K562 (cell line): ENCODE data around the gene MYBPC3. TPM values are rescaled to one million over a fixed set of nuclear protein-coding genes. Genes with fewer than 3 reads are reported as not detected.

ENCODE experiments used
- ARHGAP35 ChIP-seq: fragments of 450-650 bp; IDR thresholded peaks from 2 replicates; pipeline ENCODE4 v1.6.1; 2018; ENCODE audit not compliant: partially characterized antibody
- CHCHD3 ChIP-seq: fragments of 250-450 bp; sonication (Bioruptor Pico); IDR thresholded peaks from 2 replicates; pipeline ENCODE4 v2.1.2; 2022; ENCODE audit warnings: mild to moderate bottlenecking
- E2F3 ChIP-seq: fragments of 250-450 bp; sonication (Bioruptor Pico); IDR thresholded peaks from 2 replicates; pipeline ENCODE4 v1.4.0; 2020; ENCODE audit warnings: mild to moderate bottlenecking
- ETV5 ChIP-seq: sonication (generic); formaldehyde crosslinking; IDR thresholded peaks from 2 replicates; pipeline ENCODE4 v1.4.0; 2020; ENCODE audit warnings: low read depth, mild to moderate bottlenecking, missing genetic modification reagents
- MCM2 ChIP-seq: fragments of 450-650 bp; IDR thresholded peaks from 2 replicates; pipeline ENCODE4 v1.6.1; 2017; ENCODE audit warnings: low read depth, mild to moderate bottlenecking
- NCOA4 ChIP-seq: fragments of 450-650 bp; IDR thresholded peaks from 2 replicates; pipeline ENCODE4 v1.6.1; 2018; ENCODE audit warnings: mild to moderate bottlenecking; ENCODE audit not compliant: partially characterized antibody
- PCBP1 ChIP-seq: fragments of 200-400 bp; formaldehyde crosslinking; IDR thresholded peaks from 2 replicates; pipeline ENCODE4 v1.6.1; 2018; ENCODE audit warnings: mild to moderate bottlenecking, low read depth, low read length; ENCODE audit not compliant: poor library complexity, severe bottlenecking
- ZNF23 ChIP-seq: fragments of 250-450 bp; sonication (Bioruptor Pico); IDR thresholded peaks from 2 replicates; pipeline ENCODE4 v1.4.0; 2020; ENCODE audit warnings: mild to moderate bottlenecking
- polyA plus RNA-seq, 8 experiments: library from polyadenylated mRNA; depleted of rRNA in 4 of 8; stranded (reverse) in 5 of 8; unstranded in 3 of 8; fragments of >200 nt; fragmentation: Nextera tagmentation in 2 of 8; fragmentation: Illumina TruSeq in 1 of 8; extraction: Ambion mirVana in 2 of 8; extraction: Trizol in 1 of 8; gene quantifications; 2 replicates each; pipeline versions ENCODE4 v1.2.1 to v1.2.3, GENCODE V29; 2011 to 2014; ENCODE audit warnings: inconsistent platforms in 1 of 8, missing spikeins in 1 of 8
- total RNA-seq, 7 experiments: library from RNA; depleted of rRNA in 6 of 7; stranded (reverse); fragments of >200 nt in 6 of 7; fragmentation: Illumina TruSeq in 2 of 7; extraction: Trizol in 2 of 7; gene quantifications; 2 replicates each; pipeline versions ENCODE4 v1.2.1 to v1.2.3, GENCODE V29; 2011 to 2021; ENCODE audit warnings: low replicate concordance in 1 of 7
- TF ChIP-seq, protein P1 (sequence below): fragments of 450-650 bp; formaldehyde crosslinking; IDR thresholded peaks from 2 replicates; pipeline ENCODE4 v1.4.0; 2020; ENCODE audit warnings: mild to moderate bottlenecking, moderate library complexity
- TF ChIP-seq, protein P2 (sequence below): fragments of 200-600 bp; sonication (generic); IDR thresholded peaks from one replicate; pipeline ENCODE4 v1.6.1; 2012; ENCODE audit warnings: mild to moderate bottlenecking, low read depth, low read length, inconsistent platforms
- TF ChIP-seq, protein P3 (sequence below): fragments of 250-450 bp; sonication (Bioruptor Pico); IDR thresholded peaks from 2 replicates; pipeline ENCODE4 v1.9.0; 2021; ENCODE audit warnings: mild to moderate bottlenecking
- TF ChIP-seq, protein P4 (sequence below): fragments of 450-650 bp; conservative IDR thresholded peaks from 2 replicates; pipeline ENCODE4 v1.6.1; 2016; ENCODE audit warnings: missing genetic modification characterization, low read depth, mild to moderate bottlenecking, missing compliant biosample characterization, moderate library complexity

MYBPC3 gene
- total and polyA plus RNA-seq, 9 of the 15 experiments (the other 6 are each of a cell fraction or from before 2014, with no cell fraction given), result 0.01 TPM; not detected in 8

DNA sequence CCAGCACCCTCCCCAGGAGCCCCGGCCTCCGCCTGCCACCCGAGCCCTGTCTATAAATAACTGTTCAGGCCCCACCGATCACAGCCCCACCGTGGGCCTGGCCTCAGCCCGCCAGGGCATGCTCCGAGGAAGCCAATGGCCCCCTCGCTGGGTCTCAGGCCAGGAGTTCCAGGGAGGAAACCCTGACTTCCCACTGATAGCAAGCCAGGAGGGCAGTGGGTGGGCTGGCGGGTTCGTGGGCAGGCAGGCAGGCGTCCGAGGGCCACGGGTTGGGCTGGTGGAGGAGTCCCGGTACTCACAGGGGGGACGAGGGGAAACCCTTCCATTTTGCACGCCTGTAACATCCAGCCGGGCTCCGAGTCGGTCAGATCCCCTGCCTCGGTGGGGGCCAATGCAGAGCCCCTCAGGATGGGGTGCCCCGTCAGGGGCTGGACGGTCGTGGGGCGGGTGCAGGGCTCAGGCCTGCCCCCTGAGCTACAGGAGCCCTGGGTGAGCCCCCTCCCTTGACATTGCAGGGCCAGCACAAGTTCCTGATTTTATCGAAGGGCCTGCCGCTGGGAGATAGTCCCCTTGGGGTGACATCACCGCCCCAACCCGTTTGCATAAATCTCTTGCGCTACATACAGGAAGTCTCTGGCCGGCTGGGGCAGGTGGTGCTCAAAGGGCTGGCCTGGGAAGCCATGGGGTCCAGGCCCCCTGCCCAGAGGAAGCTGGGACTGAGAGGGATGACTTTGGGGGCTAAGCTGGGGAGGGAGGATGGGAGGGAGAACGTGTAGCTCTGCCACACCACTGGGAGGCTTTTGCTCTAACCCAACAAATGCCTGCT is 25.7 kb upstream of the MYBPC3 start, which contains the start of gene SPI1 (continued):
- TF ChIP-seq ETV5 (CRISPR knock-in tag) (peak; percentile 38; the same call in 1 of the 2 replicates), NCOA4 (no peak), PCBP1 (peak; percentile 60), MCM2 (no peak), E2F3 (CRISPR knock-in tag) (no peak), CHCHD3 (no peak), ZNF23 (CRISPR knock-in tag) (no peak), ARHGAP35 (no peak)
- TF ChIP-seq, protein P1, sequence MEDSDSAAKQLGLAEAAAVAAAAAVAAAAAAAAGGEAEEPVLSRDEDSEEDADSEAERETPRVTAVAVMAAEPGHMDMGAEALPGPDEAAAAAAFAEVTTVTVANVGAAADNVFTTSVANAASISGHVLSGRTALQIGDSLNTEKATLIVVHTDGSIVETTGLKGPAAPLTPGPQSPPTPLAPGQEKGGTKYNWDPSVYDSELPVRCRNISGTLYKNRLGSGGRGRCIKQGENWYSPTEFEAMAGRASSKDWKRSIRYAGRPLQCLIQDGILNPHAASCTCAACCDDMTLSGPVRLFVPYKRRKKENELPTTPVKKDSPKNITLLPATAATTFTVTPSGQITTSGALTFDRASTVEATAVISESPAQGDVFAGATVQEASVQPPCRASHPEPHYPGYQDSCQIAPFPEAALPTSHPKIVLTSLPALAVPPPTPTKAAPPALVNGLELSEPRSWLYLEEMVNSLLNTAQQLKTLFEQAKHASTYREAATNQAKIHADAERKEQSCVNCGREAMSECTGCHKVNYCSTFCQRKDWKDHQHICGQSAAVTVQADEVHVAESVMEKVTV (CRISPR knock-in tag), result no peak
- TF ChIP-seq, protein P2, sequence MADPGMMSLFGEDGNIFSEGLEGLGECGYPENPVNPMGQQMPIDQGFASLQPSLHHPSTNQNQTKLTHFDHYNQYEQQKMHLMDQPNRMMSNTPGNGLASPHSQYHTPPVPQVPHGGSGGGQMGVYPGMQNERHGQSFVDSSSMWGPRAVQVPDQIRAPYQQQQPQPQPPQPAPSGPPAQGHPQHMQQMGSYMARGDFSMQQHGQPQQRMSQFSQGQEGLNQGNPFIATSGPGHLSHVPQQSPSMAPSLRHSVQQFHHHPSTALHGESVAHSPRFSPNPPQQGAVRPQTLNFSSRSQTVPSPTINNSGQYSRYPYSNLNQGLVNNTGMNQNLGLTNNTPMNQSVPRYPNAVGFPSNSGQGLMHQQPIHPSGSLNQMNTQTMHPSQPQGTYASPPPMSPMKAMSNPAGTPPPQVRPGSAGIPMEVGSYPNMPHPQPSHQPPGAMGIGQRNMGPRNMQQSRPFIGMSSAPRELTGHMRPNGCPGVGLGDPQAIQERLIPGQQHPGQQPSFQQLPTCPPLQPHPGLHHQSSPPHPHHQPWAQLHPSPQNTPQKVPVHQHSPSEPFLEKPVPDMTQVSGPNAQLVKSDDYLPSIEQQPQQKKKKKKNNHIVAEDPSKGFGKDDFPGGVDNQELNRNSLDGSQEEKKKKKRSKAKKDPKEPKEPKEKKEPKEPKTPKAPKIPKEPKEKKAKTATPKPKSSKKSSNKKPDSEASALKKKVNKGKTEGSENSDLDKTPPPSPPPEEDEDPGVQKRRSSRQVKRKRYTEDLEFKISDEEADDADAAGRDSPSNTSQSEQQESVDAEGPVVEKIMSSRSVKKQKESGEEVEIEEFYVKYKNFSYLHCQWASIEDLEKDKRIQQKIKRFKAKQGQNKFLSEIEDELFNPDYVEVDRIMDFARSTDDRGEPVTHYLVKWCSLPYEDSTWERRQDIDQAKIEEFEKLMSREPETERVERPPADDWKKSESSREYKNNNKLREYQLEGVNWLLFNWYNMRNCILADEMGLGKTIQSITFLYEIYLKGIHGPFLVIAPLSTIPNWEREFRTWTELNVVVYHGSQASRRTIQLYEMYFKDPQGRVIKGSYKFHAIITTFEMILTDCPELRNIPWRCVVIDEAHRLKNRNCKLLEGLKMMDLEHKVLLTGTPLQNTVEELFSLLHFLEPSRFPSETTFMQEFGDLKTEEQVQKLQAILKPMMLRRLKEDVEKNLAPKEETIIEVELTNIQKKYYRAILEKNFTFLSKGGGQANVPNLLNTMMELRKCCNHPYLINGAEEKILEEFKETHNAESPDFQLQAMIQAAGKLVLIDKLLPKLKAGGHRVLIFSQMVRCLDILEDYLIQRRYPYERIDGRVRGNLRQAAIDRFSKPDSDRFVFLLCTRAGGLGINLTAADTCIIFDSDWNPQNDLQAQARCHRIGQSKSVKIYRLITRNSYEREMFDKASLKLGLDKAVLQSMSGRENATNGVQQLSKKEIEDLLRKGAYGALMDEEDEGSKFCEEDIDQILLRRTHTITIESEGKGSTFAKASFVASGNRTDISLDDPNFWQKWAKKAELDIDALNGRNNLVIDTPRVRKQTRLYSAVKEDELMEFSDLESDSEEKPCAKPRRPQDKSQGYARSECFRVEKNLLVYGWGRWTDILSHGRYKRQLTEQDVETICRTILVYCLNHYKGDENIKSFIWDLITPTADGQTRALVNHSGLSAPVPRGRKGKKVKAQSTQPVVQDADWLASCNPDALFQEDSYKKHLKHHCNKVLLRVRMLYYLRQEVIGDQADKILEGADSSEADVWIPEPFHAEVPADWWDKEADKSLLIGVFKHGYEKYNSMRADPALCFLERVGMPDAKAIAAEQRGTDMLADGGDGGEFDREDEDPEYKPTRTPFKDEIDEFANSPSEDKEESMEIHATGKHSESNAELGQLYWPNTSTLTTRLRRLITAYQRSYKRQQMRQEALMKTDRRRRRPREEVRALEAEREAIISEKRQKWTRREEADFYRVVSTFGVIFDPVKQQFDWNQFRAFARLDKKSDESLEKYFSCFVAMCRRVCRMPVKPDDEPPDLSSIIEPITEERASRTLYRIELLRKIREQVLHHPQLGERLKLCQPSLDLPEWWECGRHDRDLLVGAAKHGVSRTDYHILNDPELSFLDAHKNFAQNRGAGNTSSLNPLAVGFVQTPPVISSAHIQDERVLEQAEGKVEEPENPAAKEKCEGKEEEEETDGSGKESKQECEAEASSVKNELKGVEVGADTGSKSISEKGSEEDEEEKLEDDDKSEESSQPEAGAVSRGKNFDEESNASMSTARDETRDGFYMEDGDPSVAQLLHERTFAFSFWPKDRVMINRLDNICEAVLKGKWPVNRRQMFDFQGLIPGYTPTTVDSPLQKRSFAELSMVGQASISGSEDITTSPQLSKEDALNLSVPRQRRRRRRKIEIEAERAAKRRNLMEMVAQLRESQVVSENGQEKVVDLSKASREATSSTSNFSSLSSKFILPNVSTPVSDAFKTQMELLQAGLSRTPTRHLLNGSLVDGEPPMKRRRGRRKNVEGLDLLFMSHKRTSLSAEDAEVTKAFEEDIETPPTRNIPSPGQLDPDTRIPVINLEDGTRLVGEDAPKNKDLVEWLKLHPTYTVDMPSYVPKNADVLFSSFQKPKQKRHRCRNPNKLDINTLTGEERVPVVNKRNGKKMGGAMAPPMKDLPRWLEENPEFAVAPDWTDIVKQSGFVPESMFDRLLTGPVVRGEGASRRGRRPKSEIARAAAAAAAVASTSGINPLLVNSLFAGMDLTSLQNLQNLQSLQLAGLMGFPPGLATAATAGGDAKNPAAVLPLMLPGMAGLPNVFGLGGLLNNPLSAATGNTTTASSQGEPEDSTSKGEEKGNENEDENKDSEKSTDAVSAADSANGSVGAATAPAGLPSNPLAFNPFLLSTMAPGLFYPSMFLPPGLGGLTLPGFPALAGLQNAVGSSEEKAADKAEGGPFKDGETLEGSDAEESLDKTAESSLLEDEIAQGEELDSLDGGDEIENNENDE, result no peak
- TF ChIP-seq, protein P3, sequence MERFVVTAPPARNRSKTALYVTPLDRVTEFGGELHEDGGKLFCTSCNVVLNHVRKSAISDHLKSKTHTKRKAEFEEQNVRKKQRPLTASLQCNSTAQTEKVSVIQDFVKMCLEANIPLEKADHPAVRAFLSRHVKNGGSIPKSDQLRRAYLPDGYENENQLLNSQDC (CRISPR knock-in tag), result no peak
- TF ChIP-seq, protein P4, sequence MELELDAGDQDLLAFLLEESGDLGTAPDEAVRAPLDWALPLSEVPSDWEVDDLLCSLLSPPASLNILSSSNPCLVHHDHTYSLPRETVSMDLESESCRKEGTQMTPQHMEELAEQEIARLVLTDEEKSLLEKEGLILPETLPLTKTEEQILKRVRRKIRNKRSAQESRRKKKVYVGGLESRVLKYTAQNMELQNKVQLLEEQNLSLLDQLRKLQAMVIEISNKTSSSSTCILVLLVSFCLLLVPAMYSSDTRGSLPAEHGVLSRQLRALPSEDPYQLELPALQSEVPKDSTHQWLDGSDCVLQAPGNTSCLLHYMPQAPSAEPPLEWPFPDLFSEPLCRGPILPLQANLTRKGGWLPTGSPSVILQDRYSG, result no peak; the same call in 1 of the 2 replicates
